GM12865 (cell line): ENCODE data around the gene SALL1.

Experiments
- DNase-seq: peaks from one replicate; pipeline ENCODE4 v3.0.0; 2010; ENCODE audit warnings: low read depth
- H3K4me3 ChIP-seq: 2 replicates; pipeline ENCODE4 v1.5.1; 2011; ENCODE audit warnings: mild to moderate bottlenecking, low read depth, low read length, control low read depth
- CTCF ChIP-seq: IDR thresholded peaks from 2 replicates; pipeline ENCODE4 v1.5.1; 2011; ENCODE audit warnings: low read length, control low read depth, low read depth, inconsistent platforms; ENCODE audit not compliant: insufficient read depth; ENCODE audit errors: missing control alignments

The SALL1 gene

DNA sequence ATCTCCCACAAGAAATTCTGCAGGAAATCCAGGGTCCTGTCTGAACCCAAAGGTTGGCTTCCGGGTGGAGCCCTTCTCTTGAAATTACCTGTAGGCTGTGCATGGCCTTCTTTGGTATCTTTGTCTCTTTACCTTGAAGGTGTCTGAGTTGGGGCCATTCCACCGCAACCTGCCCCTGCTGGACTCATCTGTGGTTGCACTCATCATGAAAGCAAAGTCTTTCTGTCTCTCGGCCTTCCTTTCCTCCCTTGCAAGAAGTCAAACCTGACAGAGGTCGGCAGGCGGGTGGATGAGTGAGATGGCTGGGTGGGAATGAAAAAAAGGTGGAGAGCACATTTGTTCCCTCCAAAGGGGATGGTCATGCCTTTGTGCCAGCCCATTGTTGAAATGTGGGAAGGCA, 25.1 kb downstream of the SALL1 start:
- no peak for DNase-seq
- TF ChIP-seq CTCF = no peak
- no peak overlapping the region for H3K4me3 ChIP-seq

DNA sequence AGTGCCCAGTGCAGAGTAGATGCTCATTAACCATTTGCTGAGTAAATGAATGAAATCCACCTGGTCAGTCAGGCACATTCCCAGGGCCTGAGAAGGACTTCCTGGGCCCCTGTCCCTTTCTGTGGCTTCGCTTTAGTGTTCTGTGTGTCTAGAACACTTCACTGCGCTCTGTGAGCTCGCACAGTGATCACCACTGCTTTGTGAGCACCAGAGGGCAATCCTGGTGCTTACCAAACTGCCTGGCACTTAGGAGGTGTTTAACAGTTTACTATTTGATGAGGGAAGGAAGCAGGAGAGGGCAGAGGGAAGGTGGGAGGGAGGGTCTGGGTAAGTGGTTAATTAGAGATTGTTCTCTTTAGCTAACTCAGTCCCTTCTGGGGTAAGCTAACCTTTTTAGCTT, 26.2 kb downstream of the SALL1 start:
- no peak for DNase-seq
- no peak overlapping the region for H3K4me3 ChIP-seq
- TF ChIP-seq CTCF = no peak

DNA sequence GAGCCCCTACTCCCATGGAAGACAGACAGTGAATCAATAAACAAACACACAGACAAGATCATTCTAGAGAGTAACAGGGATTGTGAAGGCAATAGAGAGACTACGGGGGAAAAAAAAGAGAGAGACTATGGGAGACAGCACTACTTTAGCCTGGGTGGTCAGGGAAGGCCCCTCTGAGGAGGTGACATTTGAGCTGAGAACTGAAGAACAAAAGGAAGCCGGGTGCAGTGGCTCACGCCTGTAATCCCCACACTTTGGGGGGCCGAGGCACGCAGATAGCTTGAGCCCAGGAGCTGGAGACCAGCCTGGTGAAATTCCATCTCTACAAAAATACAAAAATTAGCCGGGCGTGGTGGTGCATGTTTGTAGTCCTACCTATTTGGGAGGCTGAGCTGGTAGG, 29.2 kb downstream of the SALL1 start:
- DNase-seq = no peak
- TF ChIP-seq CTCF = no peak
- no peak overlapping the region for H3K4me3 ChIP-seq

DNA sequence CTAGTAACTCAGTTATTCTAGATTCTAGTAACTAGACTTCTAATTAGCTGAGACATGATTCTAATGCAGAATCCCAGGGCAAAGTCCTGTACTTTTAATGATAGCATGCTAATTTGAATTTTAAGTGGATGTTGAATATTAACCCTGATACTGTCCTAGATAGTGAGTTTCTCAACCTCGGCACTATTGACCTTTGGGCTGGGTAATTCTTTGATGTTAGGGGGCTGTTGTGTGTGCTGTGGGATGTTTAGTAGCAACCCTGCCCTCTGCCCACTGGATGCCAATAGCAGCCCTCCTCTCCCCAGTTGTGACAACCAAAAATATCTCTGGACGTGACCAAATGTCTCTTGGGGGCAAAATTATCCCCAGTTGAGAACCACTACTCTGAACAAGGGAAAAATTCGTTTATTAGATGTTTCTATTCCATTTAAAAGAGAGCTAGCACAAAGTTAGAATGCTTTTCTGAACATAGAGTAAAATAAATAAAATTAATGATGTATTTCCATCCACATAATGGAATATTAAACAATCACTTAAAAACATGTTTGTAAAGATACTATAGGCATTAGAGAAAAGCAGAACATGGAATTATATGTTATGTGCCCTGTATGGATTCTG, 30.2 kb downstream of the SALL1 start:
- H3K4me3 ChIP-seq = no peak overlapping the region
- DNase-seq = no peak
- TF ChIP-seq CTCF = no peak

DNA sequence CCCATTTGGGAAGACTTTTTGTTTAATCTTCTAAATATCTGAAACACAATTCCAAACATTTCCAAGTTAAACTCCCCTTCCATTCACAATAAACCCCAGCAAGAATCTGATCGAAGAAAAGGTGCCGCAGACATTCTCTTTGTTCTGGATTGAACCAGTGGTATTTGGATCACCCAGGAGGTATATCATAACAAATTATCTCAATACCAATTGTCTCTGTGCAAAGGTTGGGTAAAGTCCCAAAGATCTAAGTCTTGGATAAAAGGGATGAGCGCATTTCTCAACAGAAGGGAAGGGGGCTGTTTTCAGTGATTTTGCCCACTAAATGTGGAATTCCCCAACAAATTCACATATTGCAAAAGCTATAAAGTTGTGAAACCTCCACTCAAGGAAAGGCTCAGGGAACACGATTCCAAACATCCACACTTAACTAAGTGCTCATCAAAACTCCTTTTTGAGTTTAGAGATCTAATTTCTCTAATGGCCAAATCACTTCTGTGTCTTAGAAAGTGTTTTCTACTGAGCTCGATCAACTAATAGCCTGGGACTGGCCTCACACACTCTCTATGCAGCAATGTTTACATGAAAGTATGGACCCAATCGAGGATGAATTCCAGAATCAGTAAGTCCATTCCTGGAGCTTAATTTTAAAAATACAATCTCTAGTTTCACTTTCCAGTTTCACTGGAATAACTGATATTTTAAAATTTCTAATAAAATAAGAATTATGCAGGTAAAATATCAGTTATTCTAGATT, 30.9 kb downstream of the SALL1 start:
- DNase-seq = no peak
- TF ChIP-seq CTCF = no peak
- no peak overlapping the region for H3K4me3 ChIP-seq

DNA sequence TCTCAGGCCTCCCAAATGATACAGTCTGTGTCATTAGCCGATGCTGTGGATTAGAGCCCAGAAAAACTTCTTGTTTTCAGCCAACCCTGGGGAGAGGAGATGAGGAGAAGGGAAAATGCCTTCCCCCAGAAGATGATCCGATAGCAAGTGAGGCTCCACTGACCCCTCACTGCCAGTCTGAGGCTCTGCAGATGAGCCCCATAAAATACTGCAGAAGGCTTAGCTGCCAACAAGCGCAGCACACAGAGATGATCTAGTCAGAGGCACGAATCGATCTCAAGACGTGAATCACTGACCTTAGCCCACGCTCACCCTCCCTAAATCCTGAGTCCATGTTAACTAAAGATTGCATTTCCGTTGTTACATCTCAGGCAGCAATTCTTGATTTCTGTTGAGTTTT, 31.5 kb downstream of the SALL1 start:
- H3K4me3 ChIP-seq = no peak overlapping the region
- no peak for DNase-seq
- no peak for TF ChIP-seq CTCF

GRCh38 chr16:51116353-51116752, 34.7 kb downstream of the SALL1 start:
- no peak for TF ChIP-seq CTCF

More at GRCh38 chr16:51116353-51116752, 34.7 kb downstream of the SALL1 start:
- H3K4me3 ChIP-seq = no peak overlapping the region
- no peak for DNase-seq
